Smooth muscle cell (in vitro differentiated cells): ENCODE results near the gene ACTN2. TPM values are rescaled to one million over a fixed set of nuclear protein-coding genes. Genes with fewer than 3 reads are reported as not detected.

ENCODE experiments used
- DNase-seq: peaks from one replicate; lab custom pipeline; 2025; ENCODE audit not compliant: unreplicated experiment; lab: John Stamatoyannopoulos, UW
- H2AFZ ChIP-seq: fragments of 200-600 bp; sonication (generic); 2 replicates; pipeline ENCODE4 v1.6.0; 2016; ENCODE audit warnings: antibody characterized with exemption, low read depth, mild to moderate bottlenecking
- H3F3A ChIP-seq: fragments of 200-600 bp; sonication (generic); 2 replicates; pipeline ENCODE4 v1.6.0; 2017; ENCODE audit warnings: antibody characterized with exemption, low read depth
- H3K27ac ChIP-seq: fragments of 200-600 bp; sonication (generic); 2 replicates; pipeline ENCODE4 v1.5.1; 2016; ENCODE audit warnings: low read depth, mild to moderate bottlenecking
- H3K27me3 ChIP-seq: fragments of 200-600 bp; sonication (generic); 2 replicates; pipeline ENCODE4 v1.6.1; 2016; ENCODE audit warnings: low read depth, mild to moderate bottlenecking
- H3K36me3 ChIP-seq: fragments of 200-600 bp; sonication (generic); 2 replicates; pipeline ENCODE4 v1.5.1; 2016; ENCODE audit warnings: low read depth
- H3K4me1 ChIP-seq: fragments of 200-600 bp; sonication (generic); 2 replicates; pipeline ENCODE4 v1.5.1; 2016; ENCODE audit warnings: low read depth
- H3K4me2 ChIP-seq: fragments of 200-600 bp; sonication (generic); 2 replicates; pipeline ENCODE4 v1.6.0; 2016; ENCODE audit warnings: mild to moderate bottlenecking
- H3K4me3 ChIP-seq: fragments of 200-600 bp; sonication (generic); 2 replicates; pipeline ENCODE4 v1.5.1; 2016; ENCODE audit warnings: mild to moderate bottlenecking
- H3K79me2 ChIP-seq: fragments of 200-600 bp; sonication (generic); 2 replicates; pipeline ENCODE4 v1.6.0; 2016; ENCODE audit warnings: low read depth, mild to moderate bottlenecking
- H3K9ac ChIP-seq: fragments of 200-600 bp; sonication (generic); 2 replicates; pipeline ENCODE4 v1.6.0; 2016; ENCODE audit warnings: low read depth
- H3K9me3 ChIP-seq: fragments of 200-600 bp; sonication (generic); replicated peaks from 2 replicates; pipeline ENCODE4 v1.5.1; 2016; ENCODE audit warnings: low read depth
- H4K20me1 ChIP-seq: fragments of 200-600 bp; sonication (generic); 2 replicates; pipeline ENCODE4 v1.6.0; 2016; ENCODE audit warnings: low read depth
- WGBS: methylation state at CpG from one replicate; pipeline ENCODE4 v1.1.7; 2016; ENCODE audit warnings: low lambda C conversion rate; 5-methylcytosine and 5-hydroxymethylcytosine counted together
- polyA plus RNA-seq: library from polyadenylated mRNA; unstranded; fragments of >200 nt; fragmentation: Nextera tagmentation; extraction: Ambion mirVana; gene quantifications from 2 replicates; pipeline ENCODE4 v1.2.1, GENCODE V29; 2016
- total RNA-seq: library from RNA; depleted of rRNA; stranded (reverse); fragments of >200 nt; gene quantifications from 2 replicates; pipeline ENCODE4 v1.2.3, GENCODE V29; 2014
- TF ChIP-seq, protein P1 (sequence below): fragments of 200-600 bp; sonication (generic); IDR thresholded peaks from 2 replicates; pipeline ENCODE4 v1.5.1; 2017; ENCODE audit warnings: borderline replicate concordance, mild to moderate bottlenecking, antibody characterized with exemption; ENCODE audit not compliant: insufficient read depth, poor library complexity, severe bottlenecking

The ACTN2 gene
- total and polyA plus RNA-seq, 2 experiments from 2014 or later: not detected

DNA sequence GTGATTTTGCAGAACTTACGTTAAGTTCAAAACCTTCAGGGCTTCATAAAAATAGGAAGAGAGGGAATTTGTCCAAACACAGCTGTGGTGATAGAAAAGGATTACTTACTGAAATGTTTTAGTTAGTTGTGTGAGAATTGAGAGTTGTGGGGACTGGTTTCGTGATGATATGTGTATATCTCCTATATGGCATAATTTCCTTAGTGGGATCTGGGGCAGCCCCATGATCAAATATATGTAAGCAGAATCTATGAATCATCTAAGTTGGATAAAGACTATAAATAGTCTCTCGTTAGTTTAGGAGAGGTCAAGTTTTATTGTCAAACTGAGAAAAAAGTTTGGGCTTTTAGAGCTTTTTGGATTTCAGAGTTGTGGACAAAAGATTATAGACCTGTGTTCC is 123.7 kb downstream of the ACTN2 start:
- no peaks in the 10 kb centered on the region for H3K9me3 ChIP-seq
- H3K27me3 ChIP-seq: no peaks in the 10 kb centered on the region
- DNase-seq: no peak
- peaks cover 8% of the 10 kb centered on the region for H4K20me1 ChIP-seq
- no peak overlapping the region for H3K4me3 ChIP-seq
- TF ChIP-seq, protein P1, sequence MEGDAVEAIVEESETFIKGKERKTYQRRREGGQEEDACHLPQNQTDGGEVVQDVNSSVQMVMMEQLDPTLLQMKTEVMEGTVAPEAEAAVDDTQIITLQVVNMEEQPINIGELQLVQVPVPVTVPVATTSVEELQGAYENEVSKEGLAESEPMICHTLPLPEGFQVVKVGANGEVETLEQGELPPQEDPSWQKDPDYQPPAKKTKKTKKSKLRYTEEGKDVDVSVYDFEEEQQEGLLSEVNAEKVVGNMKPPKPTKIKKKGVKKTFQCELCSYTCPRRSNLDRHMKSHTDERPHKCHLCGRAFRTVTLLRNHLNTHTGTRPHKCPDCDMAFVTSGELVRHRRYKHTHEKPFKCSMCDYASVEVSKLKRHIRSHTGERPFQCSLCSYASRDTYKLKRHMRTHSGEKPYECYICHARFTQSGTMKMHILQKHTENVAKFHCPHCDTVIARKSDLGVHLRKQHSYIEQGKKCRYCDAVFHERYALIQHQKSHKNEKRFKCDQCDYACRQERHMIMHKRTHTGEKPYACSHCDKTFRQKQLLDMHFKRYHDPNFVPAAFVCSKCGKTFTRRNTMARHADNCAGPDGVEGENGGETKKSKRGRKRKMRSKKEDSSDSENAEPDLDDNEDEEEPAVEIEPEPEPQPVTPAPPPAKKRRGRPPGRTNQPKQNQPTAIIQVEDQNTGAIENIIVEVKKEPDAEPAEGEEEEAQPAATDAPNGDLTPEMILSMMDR: no peak
- no peak overlapping the region for H3K4me2 ChIP-seq
- H3K36me3 ChIP-seq: peaks cover 12% of the 10 kb centered on the region
- no peaks in the 10 kb centered on the region for H3K79me2 ChIP-seq
- 93% methylated on average over 3 of the region's 3 CpGs for WGBS
- no peak overlapping the region for H3K27ac ChIP-seq
- H3K9ac ChIP-seq: no peak overlapping the region
- no peak overlapping the region for H2AFZ ChIP-seq
- no peaks in the 10 kb centered on the region for H3K4me1 ChIP-seq
- H3F3A ChIP-seq: no peaks in the 10 kb centered on the region

DNA sequence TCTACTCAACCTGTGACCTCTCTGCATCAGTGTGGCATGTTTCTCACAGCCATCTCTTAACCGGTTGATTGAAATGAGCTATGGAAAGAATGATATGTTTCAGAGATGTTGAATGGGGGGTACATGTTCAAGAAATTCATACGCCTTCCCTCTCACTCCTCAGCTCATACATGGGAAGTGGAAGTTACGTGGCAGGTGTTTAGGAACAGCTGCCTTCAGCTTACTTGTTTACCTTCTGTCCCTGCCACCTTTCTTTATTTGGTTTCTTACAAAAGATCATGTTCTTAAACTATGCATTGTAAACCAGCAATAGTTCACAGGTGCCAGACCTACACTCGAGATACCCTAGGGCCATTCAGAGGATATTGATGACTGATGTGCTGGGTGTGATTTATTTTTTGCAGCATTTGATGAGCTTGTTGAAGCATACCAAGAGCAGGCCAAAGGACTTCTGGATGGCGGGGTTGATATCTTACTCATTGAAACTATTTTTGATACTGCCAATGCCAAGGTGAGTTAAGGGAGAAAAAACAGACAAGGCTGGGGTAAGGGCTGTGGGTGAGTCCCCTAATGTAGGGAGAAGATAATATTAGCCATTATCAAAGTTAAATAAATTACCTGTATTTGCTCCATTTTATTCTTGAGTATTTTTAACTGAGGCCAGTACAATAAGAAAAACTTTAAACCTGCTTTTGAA is 126.2 kb downstream of the ACTN2 start:
- WGBS: 99% methylated on average over 5 of the region's 5 CpGs
- H3K27ac ChIP-seq: no peak overlapping the region

More for the DNA sequence above, 126.2 kb downstream of the ACTN2 start:
- Histone ChIP-seq H3K36me3 (peaks cover 16% of the 10 kb centered on the region), H3K9me3 (no peaks in the 10 kb centered on the region), H2AFZ (no peak overlapping the region), H3K4me2 (no peak overlapping the region), H3K9ac (no peak overlapping the region), H3K4me1 (no peaks in the 10 kb centered on the region), H3F3A (no peaks in the 10 kb centered on the region), H4K20me1 (peaks cover 4% of the 10 kb centered on the region), H3K79me2 (no peaks in the 10 kb centered on the region), H3K27me3 (no peaks in the 10 kb centered on the region), H3K4me3 (no peak overlapping the region)
- DNase-seq: no peak
- TF ChIP-seq, protein P1: no peak

Other genes starting within 250 kb of the ACTN2 start
- gene LGALS8, start 162.5 kb upstream of the ACTN2 start, total RNA-seq: 38.7 and 72.2 TPM in 2 replicates
- 25.7 and 26.0 TPM in 2 replicates for gene LGALS8, start 162.5 kb upstream of the ACTN2 start, polyA plus RNA-seq
- 25.3 and 29.0 TPM in 2 replicates for gene HEATR1, start 82.0 kb upstream of the ACTN2 start, total RNA-seq
- 6.9 and 7.4 TPM in 2 replicates for gene HEATR1, start 82.0 kb upstream of the ACTN2 start, polyA plus RNA-seq
- gene MTR, start 108.8 kb downstream of the ACTN2 start, total RNA-seq: 18.3 and 25.2 TPM in 2 replicates
- gene MTR, start 108.8 kb downstream of the ACTN2 start, polyA plus RNA-seq: 10.7 and 12.0 TPM in 2 replicates